ENCODE data around the gene TRIM28.

The TRIM28 gene

DNA sequence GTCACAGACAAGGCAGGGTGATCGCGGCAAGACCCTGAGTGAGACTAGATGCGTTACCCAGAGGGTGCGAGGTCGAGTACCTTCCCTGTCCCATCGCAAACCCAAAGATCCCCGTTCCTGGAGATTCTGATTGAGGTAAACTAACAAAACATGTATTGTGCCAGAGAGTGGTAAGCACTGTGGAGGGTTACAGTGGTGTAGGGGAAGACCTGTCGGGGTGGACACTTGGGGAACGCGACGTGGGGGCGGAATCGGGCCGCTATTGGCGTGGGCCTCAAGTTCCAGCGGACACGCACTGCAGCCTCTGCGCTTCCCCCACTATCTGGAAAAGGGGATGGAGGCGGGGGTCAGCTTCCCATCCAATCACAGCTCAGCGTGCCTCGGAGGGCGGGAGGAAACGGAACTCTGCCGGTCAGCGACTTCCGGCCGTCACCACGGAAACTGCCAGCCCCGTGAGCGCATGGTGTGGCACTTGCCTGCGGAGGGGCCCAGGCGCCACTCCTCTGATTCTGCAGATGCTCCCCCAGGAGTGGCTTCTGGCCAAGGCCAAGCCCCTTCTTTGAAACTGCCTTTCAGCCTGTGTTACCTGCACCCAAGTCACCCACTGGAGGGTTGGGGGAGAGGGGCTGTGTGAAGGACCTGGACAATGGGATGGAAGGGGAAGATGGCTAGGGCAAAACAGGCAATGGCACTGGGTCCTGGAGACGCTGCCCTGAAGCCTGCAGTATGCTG is 15.6 kb downstream of the TRIM28 start:
- in situ Hi-C loops (cut with HindIII; ENCODE audit: low sequenced_read_pairs): no loop called here

DNA sequence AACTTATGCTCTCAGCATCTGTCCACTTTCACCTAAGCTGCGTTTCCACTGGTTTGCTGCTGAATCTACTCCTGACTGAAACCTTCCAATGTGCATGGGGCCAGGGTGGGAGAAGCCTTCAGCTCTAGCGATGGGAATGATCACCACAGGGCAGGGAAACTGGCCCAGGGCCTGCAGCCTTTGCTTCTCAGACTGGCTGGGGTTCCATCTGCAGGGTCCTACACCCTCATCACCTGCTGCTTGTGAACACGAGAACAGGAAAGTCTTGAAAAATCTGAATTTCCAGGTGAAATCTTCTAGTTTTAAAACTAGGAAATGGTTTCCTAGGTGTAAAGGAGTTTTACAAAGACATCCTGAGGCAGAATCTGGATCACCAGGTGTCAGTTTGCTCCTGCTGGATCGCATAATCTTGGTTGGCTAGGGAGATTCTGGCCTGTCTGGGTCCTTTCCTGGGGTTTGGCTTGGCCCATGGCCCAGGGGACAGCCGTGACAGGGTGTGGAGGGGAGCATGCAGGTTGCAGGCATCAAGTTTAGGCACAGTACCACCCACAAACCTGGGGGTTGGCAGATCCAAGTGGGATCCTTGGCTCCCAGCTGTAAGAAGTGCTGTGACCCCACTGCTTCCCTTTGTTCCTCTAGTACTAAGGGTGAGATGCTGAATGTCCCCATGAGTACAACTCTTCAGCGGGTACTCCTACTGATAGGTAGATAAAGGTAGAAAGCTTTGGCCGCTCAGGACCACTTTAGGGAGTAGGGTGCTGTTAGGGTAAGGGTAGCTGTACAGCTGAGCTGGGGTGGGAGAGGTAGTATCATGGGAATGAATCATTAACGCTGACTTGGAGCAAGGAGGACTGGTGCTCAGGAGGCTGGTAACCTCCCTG is 16.4 kb downstream of the TRIM28 start:
- in situ Hi-C loops (cut with HindIII; ENCODE audit: low sequenced_read_pairs): no loop called here

DNA sequence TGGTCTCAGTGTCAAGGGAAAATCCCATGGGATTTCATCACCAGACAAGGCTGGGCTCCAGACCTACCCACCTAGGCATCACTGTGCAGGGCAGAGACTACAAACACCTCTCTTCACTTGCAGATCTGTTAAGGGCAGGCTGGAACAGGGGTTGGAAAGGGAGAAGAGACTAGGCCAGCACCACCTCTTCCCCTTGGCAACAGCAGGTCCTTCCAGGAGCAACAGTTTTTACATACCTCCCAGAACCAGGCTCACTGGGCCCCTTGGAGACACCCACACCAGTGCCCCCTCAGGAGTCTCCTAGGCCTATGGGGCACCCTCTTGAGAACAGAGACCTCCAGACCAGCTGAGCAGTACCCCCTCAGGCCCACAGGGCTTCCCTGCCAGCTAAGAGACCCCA is 17.1 kb downstream of the TRIM28 start:
- in situ Hi-C loops (cut with HindIII; ENCODE audit: low sequenced_read_pairs): no loop called here

DNA sequence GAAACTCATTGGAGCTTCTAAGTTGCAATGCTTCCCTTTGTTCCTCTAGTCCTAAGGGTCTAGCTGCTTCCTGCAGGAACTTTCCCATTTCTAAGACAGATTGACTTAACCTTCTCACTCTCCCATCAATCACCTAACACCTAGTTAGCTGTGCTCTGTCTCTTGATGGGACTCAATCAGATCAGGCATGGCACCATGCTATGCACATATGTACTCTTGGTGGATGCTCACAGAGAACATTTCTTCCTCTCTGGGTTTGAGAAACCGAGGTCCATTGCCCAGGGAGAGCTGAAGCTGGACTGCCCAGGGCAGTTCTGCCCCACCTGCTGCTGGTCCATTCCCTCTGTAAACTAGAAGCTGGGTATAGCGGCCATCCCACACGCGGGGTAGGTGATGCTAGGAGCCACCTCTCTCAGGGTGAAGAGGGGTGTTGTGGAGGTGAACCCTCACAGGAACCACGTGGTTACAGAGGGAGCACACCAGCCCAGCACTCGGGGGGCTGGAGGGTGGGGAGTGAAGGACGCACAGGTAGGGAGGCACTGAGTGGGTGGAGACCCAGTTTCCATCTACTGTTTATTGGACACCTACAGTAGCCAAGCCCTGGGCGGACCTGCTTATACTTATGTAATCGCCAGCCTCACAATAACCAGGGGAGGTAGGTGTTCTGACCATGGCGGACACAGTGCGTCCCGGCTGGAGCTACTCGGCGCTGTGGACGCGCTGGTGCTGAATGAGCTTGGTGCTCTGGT is 17.7 kb downstream of the TRIM28 start:
- in situ Hi-C loops (cut with HindIII; ENCODE audit: low sequenced_read_pairs): no loop called here

DNA sequence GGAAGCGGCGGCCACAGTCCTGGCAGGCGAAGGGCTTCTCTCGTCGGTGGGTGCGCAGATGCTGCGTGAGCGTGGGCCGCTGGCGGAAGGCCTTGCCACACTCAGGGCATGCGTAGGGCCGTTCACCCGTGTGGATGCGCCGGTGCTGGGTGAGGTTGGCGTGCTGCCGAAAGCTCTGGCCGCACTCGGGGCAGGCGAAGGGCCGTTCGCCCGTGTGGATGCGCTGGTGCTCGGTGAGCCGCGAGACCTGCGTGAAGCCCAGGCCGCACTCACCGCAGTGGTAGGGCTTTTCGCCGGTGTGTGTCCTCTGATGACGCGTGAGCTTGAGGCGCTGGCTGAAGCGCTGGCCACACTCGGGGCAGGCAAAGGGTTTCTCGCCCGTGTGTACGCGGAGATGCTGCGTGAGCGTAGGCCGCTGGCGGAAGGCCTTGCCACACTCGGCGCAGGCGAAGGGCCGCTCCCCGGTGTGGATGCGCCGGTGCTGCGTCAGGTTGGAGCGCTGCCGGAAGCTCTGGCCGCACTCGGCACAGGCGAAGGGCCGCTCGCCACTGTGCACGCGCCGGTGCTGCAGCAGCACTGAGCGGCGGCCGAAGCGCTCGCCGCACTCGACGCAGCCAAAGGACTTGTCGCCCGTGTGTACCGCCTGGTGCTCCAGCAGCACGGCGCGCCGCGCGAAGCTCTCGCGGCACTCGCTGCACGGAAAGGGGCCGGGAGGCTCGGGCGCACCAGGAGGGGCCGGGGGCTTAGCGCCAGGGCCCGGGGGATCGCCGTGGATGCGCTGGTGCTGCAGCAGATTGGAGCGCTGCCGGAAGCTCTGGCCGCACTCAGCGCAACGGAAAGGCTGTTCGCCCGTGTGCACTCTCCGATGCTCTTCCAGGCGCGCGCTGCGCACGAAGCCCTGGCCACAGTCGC is 18.5 kb downstream of the TRIM28 start:
- in situ Hi-C loops (cut with HindIII; ENCODE audit: low sequenced_read_pairs): no loop called here

DNA sequence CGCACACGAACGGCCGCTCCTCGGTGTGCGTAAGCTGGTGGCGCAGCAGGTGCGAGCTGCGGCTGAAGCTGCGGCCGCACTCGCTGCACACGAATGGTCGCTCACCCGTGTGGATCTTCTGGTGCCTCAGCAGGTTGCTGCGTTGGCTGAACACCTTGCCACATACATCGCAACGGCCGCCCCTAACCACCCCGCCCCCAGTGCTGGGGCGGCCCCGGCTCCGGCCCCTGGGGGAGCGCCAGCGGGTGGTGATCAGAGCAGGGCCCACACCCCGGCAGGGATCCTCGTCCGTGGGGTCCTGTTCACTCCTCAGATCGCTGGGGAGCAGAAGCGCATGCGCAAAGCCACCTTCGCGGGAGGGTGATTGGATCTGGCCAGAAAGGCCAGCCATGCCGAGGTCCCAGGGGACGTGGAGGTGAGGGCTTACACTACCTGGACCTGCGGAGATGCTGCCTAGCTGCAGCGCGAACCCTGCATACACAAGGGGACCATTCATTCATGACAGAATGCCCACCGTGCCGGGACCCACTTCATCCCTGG is 19.2 kb downstream of the TRIM28 start:
- in situ Hi-C loops (cut with HindIII; ENCODE audit: low sequenced_read_pairs): no loop called here

DNA sequence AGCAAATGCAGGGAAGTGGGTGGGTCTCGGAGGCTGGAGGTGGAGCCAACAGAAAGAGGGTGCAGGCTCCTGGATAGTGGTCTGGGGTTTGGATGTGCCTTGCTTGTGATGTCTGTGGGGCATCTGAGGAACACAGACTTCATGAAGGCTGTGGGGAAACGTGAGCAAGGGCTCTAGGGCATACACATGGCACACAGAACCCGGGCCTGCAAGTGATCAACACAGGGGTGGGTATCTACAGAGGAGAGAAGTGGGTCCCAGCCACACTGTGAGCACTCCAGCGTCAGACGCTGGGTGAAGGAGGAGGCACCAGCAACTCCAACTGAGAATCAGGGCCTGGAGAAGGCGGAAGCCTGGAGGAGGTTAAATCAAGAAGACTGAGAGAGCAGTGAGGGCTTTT is 20.0 kb downstream of the TRIM28 start:
- in situ Hi-C loops (cut with HindIII; ENCODE audit: low sequenced_read_pairs): no loop called here

DNA sequence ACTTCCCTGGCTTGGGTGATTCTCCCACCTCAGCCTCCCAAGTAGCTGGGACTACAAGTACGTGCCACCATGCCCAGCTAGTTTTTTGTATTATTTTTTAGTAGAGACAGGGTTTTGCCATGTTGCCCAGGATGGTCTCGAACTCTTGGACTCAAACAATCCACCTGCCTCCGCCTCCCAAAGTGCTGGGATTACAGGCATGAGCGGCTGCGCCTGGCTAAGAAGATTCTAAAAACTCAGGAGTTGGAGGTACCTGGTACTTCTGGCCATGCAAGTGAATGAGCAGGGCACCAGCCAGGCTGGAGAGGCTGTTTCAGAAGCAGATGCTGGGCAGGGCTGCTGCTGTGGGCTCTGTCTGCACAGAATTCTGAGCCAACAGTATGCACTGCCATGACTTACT is 23.1 kb downstream of the TRIM28 start:
- in situ Hi-C loops (cut with HindIII; ENCODE audit: low sequenced_read_pairs): no loop called here

DNA sequence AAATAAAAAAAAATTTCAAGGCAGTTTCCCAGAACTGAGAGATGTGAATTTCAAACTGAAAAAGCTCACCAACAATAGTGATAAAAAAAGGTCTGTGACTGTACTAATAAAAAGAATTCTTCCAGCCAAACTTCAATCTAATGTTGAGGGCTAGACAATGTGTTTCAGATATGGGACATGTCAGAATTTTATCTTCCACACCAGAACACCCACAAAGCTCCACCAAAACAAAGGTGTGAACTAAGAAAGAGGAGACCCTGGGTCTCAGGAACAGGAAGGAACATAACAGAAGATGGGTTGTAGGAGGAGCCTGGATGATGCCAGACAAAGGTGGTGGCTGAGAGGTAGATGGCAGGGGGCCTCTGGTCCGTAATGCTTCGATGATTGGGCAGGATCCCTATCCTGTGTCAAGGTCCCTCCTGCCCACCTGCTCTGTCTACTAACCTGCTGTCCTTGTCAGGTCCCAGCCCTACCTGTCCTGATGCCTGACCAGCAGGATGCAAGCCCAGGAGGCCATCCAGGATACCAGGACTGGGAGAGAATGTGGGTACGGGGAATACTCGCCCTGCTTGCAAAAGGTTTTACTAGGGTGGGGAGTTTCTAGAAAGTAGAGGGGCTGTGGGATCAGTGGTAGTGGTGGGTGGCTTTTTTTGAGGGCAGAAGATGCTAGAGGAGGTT is 24.7 kb downstream of the TRIM28 start:
- in situ Hi-C loops (cut with HindIII; ENCODE audit: low sequenced_read_pairs): no loop called here

DNA sequence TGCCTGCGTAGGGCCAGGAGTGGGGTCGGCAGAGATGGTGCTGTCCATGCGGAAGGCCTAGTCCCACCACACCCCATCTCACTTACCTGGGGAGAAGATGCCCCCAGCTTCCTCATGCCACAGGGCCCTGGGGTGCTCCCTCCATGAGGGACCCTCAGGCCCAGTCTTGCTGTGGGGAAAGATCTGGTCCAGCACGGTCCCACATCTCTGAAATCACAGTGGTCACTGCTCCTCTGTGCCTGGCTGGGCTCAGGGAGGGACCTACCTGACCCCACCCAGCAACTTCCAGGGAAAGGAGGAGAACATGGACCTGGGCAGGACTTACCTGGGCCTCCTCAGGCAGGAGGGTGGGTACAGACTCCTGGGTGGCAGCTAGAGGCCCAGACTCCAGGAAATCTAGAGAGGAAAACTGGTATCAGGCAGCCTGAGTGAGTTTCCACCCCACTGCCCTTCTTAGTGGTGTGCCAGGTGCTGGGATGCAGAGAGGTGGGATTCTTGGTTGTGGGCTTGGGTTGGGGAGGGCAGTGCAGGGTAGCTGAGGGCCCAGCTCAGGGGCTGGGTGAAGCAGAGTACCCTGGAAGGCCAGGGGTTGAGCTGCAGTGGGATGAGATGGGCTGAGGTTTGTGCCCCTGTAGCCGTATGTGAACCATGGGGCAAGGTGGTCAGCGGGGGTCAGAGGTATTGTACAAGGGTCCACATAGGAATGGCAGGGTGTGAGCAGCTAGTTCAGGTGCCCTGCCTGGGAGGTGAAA is 25.5 kb downstream of the TRIM28 start:
- in situ Hi-C loops (cut with HindIII; ENCODE audit: low sequenced_read_pairs): no loop called here

DNA sequence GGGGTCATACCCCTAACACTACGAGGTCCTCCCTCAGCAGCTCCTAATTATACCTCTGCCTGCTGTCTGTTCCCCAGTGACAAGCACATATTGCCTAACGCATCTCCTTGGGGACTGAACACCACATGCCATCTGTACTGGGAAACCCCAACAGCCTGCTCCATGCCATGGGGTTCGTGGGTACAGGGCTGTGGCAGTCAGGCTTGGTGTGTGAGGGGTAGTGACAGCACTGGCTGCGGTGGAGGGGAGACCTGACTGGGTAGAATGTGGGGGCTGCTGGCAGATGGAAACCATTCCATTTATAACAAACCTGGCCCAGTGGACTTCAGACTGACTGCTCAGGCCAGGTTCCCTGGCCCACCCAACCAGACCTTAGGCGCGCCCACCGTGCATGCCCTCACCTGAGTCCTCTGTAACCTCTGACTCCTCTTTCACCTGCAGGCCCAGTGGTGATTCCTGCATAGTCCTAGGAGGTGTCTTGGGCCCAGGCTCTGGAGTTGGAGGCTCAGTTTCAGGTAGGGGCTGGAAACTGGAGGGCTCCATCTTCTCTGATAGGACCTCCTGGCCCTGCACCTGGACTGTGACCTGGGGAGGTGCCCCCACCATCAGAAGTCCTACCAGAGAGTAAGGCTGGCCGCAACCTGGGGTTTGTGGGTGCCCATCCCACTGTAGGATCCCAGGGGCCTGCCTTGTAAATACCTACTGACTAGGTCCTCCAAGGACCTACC is 26.2 kb downstream of the TRIM28 start:
- in situ Hi-C loops (cut with HindIII; ENCODE audit: low sequenced_read_pairs): no loop called here

DNA sequence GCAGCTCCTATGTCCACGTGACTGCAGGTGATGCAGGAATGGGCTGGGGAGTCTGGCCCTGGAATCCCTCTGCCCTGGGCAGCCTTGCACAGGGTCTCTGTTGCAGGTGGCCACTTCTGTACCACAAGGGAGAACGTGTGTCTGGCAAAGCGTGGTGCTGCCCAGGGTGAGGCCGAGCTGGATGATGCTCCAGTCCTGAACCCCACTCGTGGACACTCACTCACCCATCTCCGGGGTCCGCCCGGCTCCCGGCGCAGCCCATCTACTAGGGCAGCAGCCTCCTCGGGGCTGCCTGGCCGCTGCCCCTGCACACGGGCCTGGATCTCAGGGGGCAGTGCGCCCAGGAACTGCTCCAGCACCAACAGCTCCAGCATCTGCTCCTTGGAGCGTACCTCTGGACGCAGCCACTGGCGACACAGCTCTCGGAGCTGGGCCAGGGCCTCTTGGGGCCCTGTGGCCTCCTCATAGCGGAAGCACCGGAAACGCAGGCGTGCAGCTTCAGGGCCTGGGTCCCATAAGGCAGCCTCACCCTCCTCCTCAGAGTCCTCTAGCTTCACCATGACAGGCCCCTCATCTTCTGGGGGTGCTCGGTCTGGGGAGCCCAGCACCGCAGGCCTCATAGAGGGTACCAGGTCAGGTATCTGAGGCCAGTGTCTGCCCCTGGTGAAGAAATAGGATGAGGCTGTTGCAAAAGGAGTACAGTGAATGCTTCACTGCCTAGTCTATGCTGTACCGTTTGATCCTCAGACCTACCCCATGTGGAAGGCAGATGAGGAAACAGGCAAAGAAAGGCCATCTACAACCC is 27.1 kb downstream of the TRIM28 start:
- in situ Hi-C loops (cut with HindIII; ENCODE audit: low sequenced_read_pairs): no loop called here

DNA sequence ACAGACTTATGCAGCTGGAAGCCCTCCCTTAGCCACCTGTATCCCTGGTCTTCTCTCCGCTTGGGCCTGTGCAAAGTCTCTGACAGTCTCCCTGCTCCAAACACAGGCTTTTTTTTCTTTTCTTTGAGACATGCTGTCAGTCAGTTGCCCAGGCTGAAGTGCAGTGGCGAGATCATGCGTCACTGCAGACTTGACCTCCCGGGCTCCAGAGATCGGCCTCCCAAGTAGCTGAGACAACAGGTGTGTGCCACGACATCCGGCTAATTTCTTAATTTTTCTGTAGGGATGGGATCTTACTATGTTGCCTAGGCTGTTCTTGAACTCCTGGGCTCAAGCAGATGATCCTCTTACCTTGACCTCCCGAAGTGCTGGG is 27.7 kb downstream of the TRIM28 start:
- in situ Hi-C loops (cut with HindIII; ENCODE audit: low sequenced_read_pairs): no loop called here

DNA sequence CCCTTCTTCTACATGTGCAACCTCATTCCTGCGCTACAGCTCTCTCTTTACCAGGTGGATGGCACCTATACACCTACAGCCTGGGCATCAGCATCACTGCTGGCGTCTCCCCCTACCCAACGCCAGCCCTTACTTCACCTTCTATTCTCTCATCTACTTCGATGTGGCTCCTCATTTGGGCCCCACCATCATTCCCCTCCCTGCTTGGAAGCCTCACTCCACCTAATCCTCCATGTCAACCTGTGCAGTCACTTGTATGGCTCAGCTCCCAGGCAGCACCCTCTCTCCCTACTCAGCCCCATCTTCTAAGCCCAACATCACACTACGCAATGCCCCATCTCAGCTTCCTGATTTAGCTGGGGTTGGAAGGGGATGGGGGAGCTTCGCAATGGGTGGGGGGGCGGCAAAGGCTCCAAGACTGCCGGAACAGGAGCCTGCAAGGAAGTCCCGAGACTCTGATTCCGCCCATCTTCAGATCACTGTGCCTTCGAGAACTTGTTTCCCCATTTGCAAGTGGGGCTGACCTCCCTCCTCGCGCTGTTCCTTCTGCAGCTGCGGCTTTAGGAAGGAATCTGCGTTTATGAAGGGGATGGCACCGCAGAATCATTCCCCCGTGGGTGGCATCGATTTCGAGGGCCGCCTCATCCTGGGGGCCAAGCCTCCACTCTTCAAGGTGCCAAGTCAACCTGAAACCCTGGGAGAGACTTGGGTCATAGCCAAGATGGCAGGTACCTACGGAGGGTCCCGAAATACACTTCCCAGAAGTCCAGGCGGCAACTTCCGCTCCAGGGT is 28.4 kb downstream of the TRIM28 start:
- in situ Hi-C loops (cut with HindIII; ENCODE audit: low sequenced_read_pairs): no loop called here

DNA sequence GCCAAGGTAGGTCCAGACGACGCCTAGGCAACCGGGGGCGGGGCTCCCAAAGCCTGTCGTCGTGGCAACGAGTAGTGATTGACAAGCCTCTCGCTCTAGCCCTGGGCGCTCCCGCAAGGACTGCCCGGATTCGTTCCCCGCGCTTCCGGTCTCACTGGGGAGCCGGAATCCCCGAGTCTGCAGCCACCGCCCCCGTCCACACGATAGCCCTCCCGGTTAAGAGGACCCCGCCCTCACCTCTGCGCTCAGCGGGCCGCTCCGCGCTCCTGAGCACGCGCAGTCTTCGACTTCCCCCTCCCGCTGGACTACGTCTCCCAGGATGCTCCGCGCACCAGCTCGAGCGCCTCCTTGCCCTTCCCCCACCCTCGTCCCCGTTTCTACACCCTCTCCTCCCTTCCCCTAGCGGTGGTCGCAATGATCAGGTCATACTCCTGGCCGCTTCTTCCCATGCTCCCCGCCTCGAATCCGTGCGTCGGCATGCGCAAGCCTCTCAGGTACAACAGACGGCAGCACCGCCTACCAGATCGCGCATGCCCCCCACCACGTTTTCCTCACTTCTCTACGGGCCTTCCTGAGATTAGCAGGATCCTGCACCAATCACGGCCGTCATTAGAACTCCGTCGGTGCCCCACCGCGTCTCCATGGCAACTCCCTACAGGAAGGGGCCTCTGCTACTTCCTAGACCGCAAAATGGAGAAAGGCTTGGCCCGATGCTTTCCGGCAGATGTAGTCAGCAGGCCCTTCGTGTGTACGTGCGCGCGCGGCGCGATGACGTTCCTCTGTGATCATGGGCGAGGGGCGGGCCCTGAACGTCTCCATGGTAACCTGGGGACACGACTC is 29.2 kb downstream of the TRIM28 start, which contains the start of gene MZF1:
Gene MZF1, minus strand, starts transcription at position 518 of the 840 bp plus-strand sequence. CDS start 1,946 bp downstream, outside the sequence.
- in situ Hi-C loops (cut with HindIII; ENCODE audit: low sequenced_read_pairs): no loop called here

Data from endothelial cell of hepatic sinusoid (primary cell).